HPDE6-E6E7 (cell line): Measurements from ENCODE around the gene ARPC4.

Experiments
- DNase-seq: peaks from one replicate; pipeline ENCODE4 v3.0.0; 2011; ENCODE audit warnings: missing footprints; ENCODE audit errors: extremely low spot score

The ARPC4 gene

GRCh38 chr3:9793161-9793781 is 389 bp downstream of the ARPC4 start:
- no peak for DNase-seq

- DNase-seq: no peak
These were observed 1.5 kb downstream of the ARPC4 start for GRCh38 chr3:9794400-9794799.

GRCh38 chr3:9795207-9795606 is 2.3 kb downstream of the ARPC4 start:
- no peak for DNase-seq

GRCh38 chr3:9797196-9797945 is 4.5 kb downstream of the ARPC4 start:
- DNase-seq: no peak

- DNase-seq: no peak
These were observed 7.6 kb downstream of the ARPC4 start for GRCh38 chr3:9800529-9800928.

GRCh38 chr3:9803494-9803893 is 10.6 kb downstream of the ARPC4 start:
- DNase-seq: no peak

- no peak for DNase-seq
These were observed 12.1 kb downstream of the ARPC4 start for GRCh38 chr3:9804996-9805395.

- DNase-seq: no peak
These were observed 13.3 kb downstream of the ARPC4 start for GRCh38 chr3:9806137-9806536.

GRCh38 chr3:9806688-9807589 is 14.1 kb downstream of the ARPC4 start:
- no peak for DNase-seq

GRCh38 chr3:9807981-9808344 is 15.1 kb downstream of the ARPC4 start:
- DNase-seq: no peak

- no peak for DNase-seq
These were observed 15.6 kb downstream of the ARPC4 start for GRCh38 chr3:9808345-9809037.

GRCh38 chr3:9809239-9809614 is 16.3 kb downstream of the ARPC4 start:
- no peak for DNase-seq

GRCh38 chr3:9809615-9810432 is 16.9 kb downstream of the ARPC4 start, which contains the start of gene TTLL3:
TTLL3 (plus strand) TSS chr3:9810262; CDS start chr3:9810662, 400 bp downstream.
- DNase-seq: no peak

- no peak for DNase-seq
These were observed 17.5 kb downstream of the ARPC4 start for GRCh38 chr3:9810433-9810770.

- no peak for DNase-seq
These were observed 18.0 kb downstream of the ARPC4 start for GRCh38 chr3:9810846-9811245.

- DNase-seq: no peak
These were observed 20.1 kb downstream of the ARPC4 start for GRCh38 chr3:9812870-9813483.

- DNase-seq: no peak
These were observed 23.1 kb downstream of the ARPC4 start for GRCh38 chr3:9815986-9816385.

- no peak for DNase-seq
These were observed 24.6 kb downstream of the ARPC4 start for GRCh38 chr3:9817436-9817835.

- no peak for DNase-seq
These were observed 25.9 kb downstream of the ARPC4 start for GRCh38 chr3:9818666-9819335.

GRCh38 chr3:9820543-9820942 is 27.7 kb downstream of the ARPC4 start:
- no peak for DNase-seq
